OCI-LY3 (cell line): ENCODE measurements around the gene KRT9.

Source experiments
- CTCF ChIP-seq: fragments of 200-600, 300-600 bp; sonication (generic); IDR thresholded peaks from 2 replicates; pipeline ENCODE4 v1.5.1; 2014; ENCODE audit warnings: antibody characterized with exemption, low read length, low read depth
- EZH2phosphoT487 ChIP-seq: fragments of 200-600 bp; shearing (Covaris generic); IDR thresholded peaks from 2 replicates; pipeline ENCODE4 v1.6.1; 2018; ENCODE audit warnings: antibody characterized with exemption, mixed run types, low read depth

- TF ChIP-seq CTCF (no peak), EZH2phosphoT487 (no peak)
These were observed 25.0 kb downstream of the KRT9 start for GRCh38 chr17:41546819-41547218.
